ENCODE measurements around the gene GNAZ.

The GNAZ gene

GRCh38 chr22:23161029-23161428 lies 90.7 kb downstream of the GNAZ start:
- TF ChIP-seq CTCF (IDR thresholded peaks at IDR 0.05): no peak

DNA sequence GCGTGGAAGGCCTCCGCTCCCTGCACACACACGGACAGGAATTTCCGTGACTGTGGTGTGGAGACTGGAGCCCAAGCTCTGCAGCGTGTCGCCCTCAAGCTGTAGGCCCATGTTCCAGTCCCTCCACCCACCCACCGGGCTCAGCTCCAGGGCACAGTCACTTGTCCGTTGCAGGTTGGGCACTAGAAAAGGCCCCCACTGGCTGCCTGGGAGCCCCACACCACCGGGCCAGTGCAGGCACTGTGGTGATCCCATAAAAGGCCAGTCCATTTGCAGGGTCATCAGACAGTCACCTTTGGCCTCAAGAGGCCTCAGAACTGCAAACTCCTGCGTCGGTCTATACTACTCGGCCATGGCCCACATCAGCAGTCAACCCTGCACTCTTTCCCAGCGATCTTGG lies 91.3 kb downstream of the GNAZ start:
- TF ChIP-seq CTCF (IDR thresholded peaks at IDR 0.05): no peak

GRCh38 chr22:23163665-23164064 lies 93.3 kb downstream of the GNAZ start:
- no peak for TF ChIP-seq CTCF (IDR thresholded peaks at IDR 0.05)

DNA sequence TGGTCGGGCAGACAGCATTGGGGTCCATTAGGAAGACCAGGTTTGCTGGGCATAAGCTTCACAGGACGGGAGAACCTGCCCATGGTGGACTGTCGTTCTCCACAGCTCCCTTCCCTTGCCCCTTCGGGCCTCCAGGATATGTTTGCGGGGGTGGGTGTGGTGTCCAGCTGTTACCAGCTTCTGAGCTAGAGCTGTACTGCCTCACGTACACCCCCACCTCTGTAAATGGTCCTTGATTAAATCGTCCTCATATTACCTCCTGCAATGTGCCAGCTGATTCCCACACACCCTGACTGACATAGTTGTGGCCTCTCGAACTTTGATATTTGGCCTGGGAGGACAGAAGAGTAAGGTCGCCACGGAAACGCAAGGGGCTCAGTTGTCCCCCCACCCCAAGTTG lies 93.8 kb downstream of the GNAZ start:
- TF ChIP-seq CTCF (IDR thresholded peaks at IDR 0.05): no peak

- TF ChIP-seq CTCF (IDR thresholded peaks at IDR 0.05): no peak
Measured at GRCh38 chr22:23166042-23166831, 95.9 kb downstream of the GNAZ start.

GRCh38 chr22:23166841-23167616 lies 96.7 kb downstream of the GNAZ start:
- TF ChIP-seq CTCF (IDR thresholded peaks at IDR 0.05): no peak

GRCh38 chr22:23168391-23169042 lies 98.2 kb downstream of the GNAZ start:
- TF ChIP-seq CTCF (IDR thresholded peaks at IDR 0.05): no peak
